ENCODE measurements around the gene TTC16.

TTC16 gene

GRCh38 chr9:127715470-127716337 is at the start of gene TTC16, which contains the start of gene PTRH1:
TTC16 (plus strand) TSS chr9:127716079; CDS start chr9:127716146, 67 bp downstream.
PTRH1 (minus strand) TSS chr9:127715663; CDS start chr9:127715639, 24 bp downstream.
- no peak for TF ChIP-seq CTCF (IDR thresholded peaks at IDR 0.05; ENCODE audit: borderline replicate concordance, control extremely low read depth, extremely low read depth, insufficient read depth, missing control alignments)
- peak; percentile 100 for DNase-seq (ENCODE audit: low spot score)
- in situ Hi-C loops (cut with MboI; ENCODE audit: low sequenced_read_pairs, unreplicated experiment), result no loop called here

GRCh38 chr9:127667127-127667844 is 48.6 kb upstream of the TTC16 start:
- TF ChIP-seq CTCF (IDR thresholded peaks at IDR 0.05; ENCODE audit: borderline replicate concordance, control extremely low read depth, extremely low read depth, insufficient read depth, missing control alignments), result no peak
- no peak for DNase-seq (ENCODE audit: low spot score)
- in situ Hi-C loops (cut with MboI; ENCODE audit: low sequenced_read_pairs, unreplicated experiment), result no loop called here

- in situ Hi-C loops (cut with MboI; ENCODE audit: low sequenced_read_pairs, unreplicated experiment), result no loop called here
- no peak for TF ChIP-seq CTCF (IDR thresholded peaks at IDR 0.05; ENCODE audit: borderline replicate concordance, control extremely low read depth, extremely low read depth, insufficient read depth, missing control alignments)
- no peak for DNase-seq (ENCODE audit: low spot score)
Measured at GRCh38 chr9:127667906-127668305, 48.0 kb upstream of the TTC16 start.

- no peak for DNase-seq (ENCODE audit: low spot score)
- no peak for TF ChIP-seq CTCF (IDR thresholded peaks at IDR 0.05; ENCODE audit: borderline replicate concordance, control extremely low read depth, extremely low read depth, insufficient read depth, missing control alignments)
- in situ Hi-C loops (cut with MboI; ENCODE audit: low sequenced_read_pairs, unreplicated experiment), result no loop called here
Measured at GRCh38 chr9:127673234-127673633, 42.6 kb upstream of the TTC16 start.

- in situ Hi-C loops (cut with MboI; ENCODE audit: low sequenced_read_pairs, unreplicated experiment), result no loop called here
- DNase-seq (ENCODE audit: low spot score), result no peak
- no peak for TF ChIP-seq CTCF (IDR thresholded peaks at IDR 0.05; ENCODE audit: borderline replicate concordance, control extremely low read depth, extremely low read depth, insufficient read depth, missing control alignments)
Measured at GRCh38 chr9:127676638-127677037, 39.2 kb upstream of the TTC16 start.

GRCh38 chr9:127679506-127679905 is 36.4 kb upstream of the TTC16 start:
- TF ChIP-seq CTCF (IDR thresholded peaks at IDR 0.05; ENCODE audit: borderline replicate concordance, control extremely low read depth, extremely low read depth, insufficient read depth, missing control alignments), result no peak
- DNase-seq (ENCODE audit: low spot score), result no peak
- in situ Hi-C loops (cut with MboI; ENCODE audit: low sequenced_read_pairs, unreplicated experiment), result no loop called here
